Spleen (tissue), 7 donors: Measurements from ENCODE around the gene NRAP.

Source experiments
- CTCF ChIP-seq, 11 experiments: fragments of 200-600 bp in 7 of 11; fragments of 450-650 bp in 4 of 11; sonication (generic) in 4 of 11; IDR thresholded peaks in 8 of 11; conservative IDR thresholded peaks in 3 of 11; 1 replicate in 7 of 11; 2 replicates in 4 of 11; pipeline versions ENCODE4 v1.4.0 to v1.8.0; 2016 to 2021; ENCODE audit warnings: antibody characterized with exemption in 11 of 11, inconsistent platforms in 4 of 11, mild to moderate bottlenecking in 1 of 11
- POLR2A ChIP-seq, 3 donors: fragments of 450-650 bp; IDR thresholded peaks; one replicate each; pipeline ENCODE4 v1.5.1; 2017; ENCODE audit warnings: antibody characterized with exemption in 3 of 3, mild to moderate bottlenecking in 1 of 3
- donor health status: DM: no; HTN: no; CAD: no; lungs with moderate emphysema.
- donor health status: DM: no; HTN: no; CAD: no.
- donor health status: DM: no; HTN: no; CAD: no.

- TF ChIP-seq POLR2A (IDR thresholded peaks at IDR 0.05) (no peak), CTCF (IDR thresholded peaks at IDR 0.05 in 8 of 11, conservative IDR thresholded peaks at IDR 0.05 in 3 of 11) (no peak)
Measured at GRCh38 chr10:113590581-113590980, 73.3 kb downstream of the NRAP start.
